GM18870 (cell line): Measurements from ENCODE around the gene RAPGEF2.
"Not testable (repeated sequence)": the region's sequence is repeated elsewhere in the genome, so short reads cannot be mapped to it uniquely, and the experiment has no call there.

ENCODE experiments used
- ATAC-seq: cut with Tn5 transposase; IDR thresholded peaks from one replicate; pipeline ENCODE4 v1.9.1; 2021; ENCODE audit warnings: moderate library complexity; ENCODE audit not compliant: unreplicated experiment

The RAPGEF2 gene

GRCh38 chr4:159102622-159103383 is at the start of gene RAPGEF2:
TSS of gene RAPGEF2 (plus strand) at chr4:159103079. CDS start at chr4:159104163, 1,084 bp downstream.
- peak; percentile 70 for ATAC-seq

- no peak for ATAC-seq
These were observed 47.0 kb upstream of the RAPGEF2 start for GRCh38 chr4:159055833-159056232.

- no peak for ATAC-seq
These were observed 42.7 kb upstream of the RAPGEF2 start for GRCh38 chr4:159060161-159060560.

GRCh38 chr4:159062381-159062780 is 40.5 kb upstream of the RAPGEF2 start:
- ATAC-seq, result no peak

- ATAC-seq, result no peak
These were observed 37.2 kb upstream of the RAPGEF2 start for GRCh38 chr4:159065513-159066240.

- not testable (repeated sequence) for ATAC-seq
These were observed 34.7 kb upstream of the RAPGEF2 start for GRCh38 chr4:159068139-159068538.

GRCh38 chr4:159069922-159070321 is 33.0 kb upstream of the RAPGEF2 start:
- no peak for ATAC-seq

GRCh38 chr4:159070742-159071141 is 32.1 kb upstream of the RAPGEF2 start:
- no peak for ATAC-seq

GRCh38 chr4:159071178-159071968 is 31.5 kb upstream of the RAPGEF2 start:
- no peak for ATAC-seq

GRCh38 chr4:159071969-159072765 is 30.7 kb upstream of the RAPGEF2 start:
- no peak for ATAC-seq

- ATAC-seq, result no peak
These were observed 27.3 kb upstream of the RAPGEF2 start for GRCh38 chr4:159075531-159075932.

- ATAC-seq, result not testable (repeated sequence)
These were observed 25.9 kb upstream of the RAPGEF2 start for GRCh38 chr4:159077018-159077417.

- peak; percentile 99 for ATAC-seq
These were observed 25.0 kb upstream of the RAPGEF2 start for GRCh38 chr4:159077702-159078495.

- ATAC-seq, result no peak
These were observed 23.8 kb upstream of the RAPGEF2 start for GRCh38 chr4:159079074-159079473.

GRCh38 chr4:159086606-159087005 is 16.3 kb upstream of the RAPGEF2 start:
- ATAC-seq, result no peak

- no peak for ATAC-seq
These were observed 12.6 kb upstream of the RAPGEF2 start for GRCh38 chr4:159090255-159090654.

- not testable (repeated sequence) for ATAC-seq
These were observed 8.7 kb upstream of the RAPGEF2 start for GRCh38 chr4:159094156-159094555.

GRCh38 chr4:159096434-159096833 is 6.4 kb upstream of the RAPGEF2 start:
- no peak for ATAC-seq

- no peak for ATAC-seq
These were observed 5.7 kb upstream of the RAPGEF2 start for GRCh38 chr4:159097144-159097543.

- ATAC-seq, result no peak
These were observed 5.1 kb upstream of the RAPGEF2 start for GRCh38 chr4:159097785-159098184.
